ENCODE data around the gene SPATA3.

The SPATA3 gene

DNA sequence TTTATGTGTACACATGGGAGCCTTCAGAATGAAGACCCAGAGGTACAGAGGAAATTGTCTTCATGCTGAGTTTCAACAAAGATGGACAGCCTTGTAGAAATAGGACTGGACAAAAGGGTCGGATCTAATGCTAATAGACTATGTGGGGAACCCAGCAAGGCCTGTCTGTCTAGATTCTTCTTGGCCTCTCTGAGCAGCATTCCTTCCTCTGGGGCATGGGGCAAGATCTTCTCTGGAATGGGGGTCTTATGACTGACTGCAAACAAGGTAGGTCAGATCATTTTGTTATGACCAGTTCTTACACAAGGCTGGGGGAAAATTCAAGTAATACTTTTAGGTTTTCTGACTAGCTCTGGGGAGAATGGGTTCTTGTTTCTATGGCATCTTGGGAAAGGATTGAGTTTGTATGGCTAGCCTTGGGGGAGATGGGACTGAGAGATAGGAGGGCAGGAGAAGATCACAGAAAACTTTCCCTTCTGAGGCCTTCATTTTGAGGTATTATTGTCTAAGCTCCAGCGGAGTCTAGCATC, 14.3 kb downstream of the SPATA3 start:
- no peak overlapping the region for H3K4me3 ChIP-seq (ENCODE audit: low read length)
- TF ChIP-seq, protein P1, sequence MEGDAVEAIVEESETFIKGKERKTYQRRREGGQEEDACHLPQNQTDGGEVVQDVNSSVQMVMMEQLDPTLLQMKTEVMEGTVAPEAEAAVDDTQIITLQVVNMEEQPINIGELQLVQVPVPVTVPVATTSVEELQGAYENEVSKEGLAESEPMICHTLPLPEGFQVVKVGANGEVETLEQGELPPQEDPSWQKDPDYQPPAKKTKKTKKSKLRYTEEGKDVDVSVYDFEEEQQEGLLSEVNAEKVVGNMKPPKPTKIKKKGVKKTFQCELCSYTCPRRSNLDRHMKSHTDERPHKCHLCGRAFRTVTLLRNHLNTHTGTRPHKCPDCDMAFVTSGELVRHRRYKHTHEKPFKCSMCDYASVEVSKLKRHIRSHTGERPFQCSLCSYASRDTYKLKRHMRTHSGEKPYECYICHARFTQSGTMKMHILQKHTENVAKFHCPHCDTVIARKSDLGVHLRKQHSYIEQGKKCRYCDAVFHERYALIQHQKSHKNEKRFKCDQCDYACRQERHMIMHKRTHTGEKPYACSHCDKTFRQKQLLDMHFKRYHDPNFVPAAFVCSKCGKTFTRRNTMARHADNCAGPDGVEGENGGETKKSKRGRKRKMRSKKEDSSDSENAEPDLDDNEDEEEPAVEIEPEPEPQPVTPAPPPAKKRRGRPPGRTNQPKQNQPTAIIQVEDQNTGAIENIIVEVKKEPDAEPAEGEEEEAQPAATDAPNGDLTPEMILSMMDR (IDR thresholded peaks at IDR 0.05; ENCODE audit: insufficient read depth, low read depth, low read length, missing control alignments) = no peak
- no peak for DNase-seq (ENCODE audit: low read depth)

DNA sequence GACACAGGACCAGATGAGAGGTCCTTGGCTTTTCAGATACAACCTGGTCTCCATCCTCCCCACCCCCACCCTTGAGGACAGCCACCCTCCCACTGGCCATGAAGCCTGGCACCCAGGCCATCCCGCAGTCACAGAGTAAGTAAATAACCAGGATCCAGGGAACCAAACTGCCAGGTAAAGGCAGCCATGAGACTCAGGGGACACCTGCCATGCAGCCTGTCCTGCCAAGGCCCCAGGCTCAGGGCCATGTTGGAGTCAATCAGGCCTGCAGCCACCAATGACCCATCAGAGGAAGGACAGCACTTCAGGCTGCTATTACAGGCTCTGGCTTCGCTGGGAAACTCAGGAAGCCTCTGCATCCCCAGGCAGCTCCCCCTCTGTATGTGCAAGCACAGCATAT, 15.6 kb downstream of the SPATA3 start:
- H3K4me3 ChIP-seq (ENCODE audit: low read length) = no peak overlapping the region
- TF ChIP-seq, protein P1 (IDR thresholded peaks at IDR 0.05; ENCODE audit: insufficient read depth, low read depth, low read length, missing control alignments) = no peak
- DNase-seq (ENCODE audit: low read depth) = no peak

- H3K4me3 ChIP-seq (ENCODE audit: low read length) = no peak overlapping the region
- peak; percentile 23 for DNase-seq (ENCODE audit: low read depth)
- TF ChIP-seq, protein P1 (IDR thresholded peaks at IDR 0.05; ENCODE audit: insufficient read depth, low read depth, low read length, missing control alignments) = no peak
Observed at GRCh38 chr2:231012463-231012862, 16.5 kb downstream of the SPATA3 start.

GRCh38 chr2:231013820-231014219, 17.9 kb downstream of the SPATA3 start:
- no peak overlapping the region for H3K4me3 ChIP-seq (ENCODE audit: low read length)
- DNase-seq (ENCODE audit: low read depth) = peak; percentile 30
- TF ChIP-seq, protein P1 (IDR thresholded peaks at IDR 0.05; ENCODE audit: insufficient read depth, low read depth, low read length, missing control alignments) = no peak

DNA sequence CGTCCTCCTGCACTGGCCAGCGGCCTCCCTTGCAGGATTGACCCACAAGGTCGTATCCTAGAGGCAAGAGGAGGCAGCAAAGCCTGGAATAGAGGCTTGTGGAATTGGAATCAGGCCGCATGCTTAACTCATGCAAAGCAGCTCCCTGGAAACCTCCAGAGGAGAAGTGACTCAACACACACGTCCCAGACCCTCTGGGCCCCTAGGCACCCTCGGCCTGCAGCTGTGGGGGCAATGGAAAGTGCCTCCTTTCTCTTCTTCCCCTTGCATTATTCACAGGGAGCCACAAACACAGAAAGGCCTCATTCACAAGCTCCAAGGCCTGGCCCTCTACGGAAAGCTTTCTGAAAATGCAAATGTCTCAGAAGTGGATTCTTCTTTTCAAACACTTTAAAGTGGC, 19.6 kb downstream of the SPATA3 start:
- DNase-seq (ENCODE audit: low read depth) = no peak
- TF ChIP-seq, protein P1 (IDR thresholded peaks at IDR 0.05; ENCODE audit: insufficient read depth, low read depth, low read length, missing control alignments) = no peak
- H3K4me3 ChIP-seq (ENCODE audit: low read length) = no peak overlapping the region

DNA sequence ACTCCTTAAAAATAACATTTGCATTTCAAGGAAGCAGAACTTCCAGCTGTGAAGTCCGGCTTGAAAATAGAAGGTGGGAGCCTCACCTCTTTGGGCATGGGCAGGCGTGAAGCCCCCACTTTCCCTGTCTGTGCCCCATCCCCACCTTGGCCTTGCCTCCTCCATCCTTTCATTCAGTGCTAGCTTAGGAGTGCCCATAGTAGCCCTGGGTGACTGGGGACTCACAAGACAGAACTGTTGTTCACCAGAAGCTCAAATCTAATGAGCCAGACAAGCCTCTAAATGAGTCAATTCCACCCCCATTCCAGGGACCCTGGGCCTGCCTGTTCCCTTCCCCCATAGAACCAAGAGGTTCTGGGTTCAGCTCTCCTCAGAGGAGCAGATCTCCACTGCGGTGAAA, 20.0 kb downstream of the SPATA3 start:
- DNase-seq (ENCODE audit: low read depth) = no peak
- no peak overlapping the region for H3K4me3 ChIP-seq (ENCODE audit: low read length)
- TF ChIP-seq, protein P1 (IDR thresholded peaks at IDR 0.05; ENCODE audit: insufficient read depth, low read depth, low read length, missing control alignments) = no peak

DNA sequence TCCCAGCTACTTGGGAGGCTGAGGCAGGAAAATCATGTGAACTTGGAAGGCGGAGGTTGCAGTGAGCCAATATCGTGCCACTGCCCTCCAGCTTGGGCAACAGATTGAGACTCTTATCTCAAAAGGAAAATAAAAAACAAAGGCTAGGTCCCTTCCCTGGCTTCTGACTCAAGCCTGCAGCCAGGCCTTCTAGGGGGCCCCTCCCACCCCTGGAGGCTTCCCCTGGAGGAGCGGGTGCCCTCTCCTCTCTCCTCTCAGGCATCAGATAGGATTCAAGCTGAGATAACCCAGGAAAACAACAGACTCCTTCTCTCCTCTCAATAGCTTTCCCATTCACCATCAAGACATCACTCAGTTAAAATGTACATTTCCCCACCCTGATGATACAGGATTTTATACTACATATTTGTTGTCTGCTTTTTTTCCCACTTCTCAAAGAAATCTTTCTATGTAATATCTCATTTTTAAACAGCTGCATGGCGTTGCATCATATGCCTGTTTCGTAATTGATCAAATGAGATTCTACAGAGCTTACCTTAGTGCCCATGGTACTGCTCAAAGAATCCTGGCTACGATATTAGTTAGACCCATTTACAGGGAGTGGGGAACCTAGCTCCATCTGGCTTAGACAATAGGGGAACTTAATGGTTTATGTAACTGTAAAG, 20.8 kb downstream of the SPATA3 start:
- no peak overlapping the region for H3K4me3 ChIP-seq (ENCODE audit: low read length)
- TF ChIP-seq, protein P1 (IDR thresholded peaks at IDR 0.05; ENCODE audit: insufficient read depth, low read depth, low read length, missing control alignments) = no peak
- DNase-seq (ENCODE audit: low read depth) = peak; percentile 13
